NCI-H146 (cell line): ENCODE data around the gene MAGI1.
"Not testable (repeated sequence)": the region's sequence is repeated elsewhere in the genome, so short reads cannot be mapped to it uniquely, and the experiment has no call there.

Experiments used
- DNase-seq: peaks from one replicate; lab custom pipeline; 2025; lab: John Stamatoyannopoulos, UW

Gene MAGI1

DNA sequence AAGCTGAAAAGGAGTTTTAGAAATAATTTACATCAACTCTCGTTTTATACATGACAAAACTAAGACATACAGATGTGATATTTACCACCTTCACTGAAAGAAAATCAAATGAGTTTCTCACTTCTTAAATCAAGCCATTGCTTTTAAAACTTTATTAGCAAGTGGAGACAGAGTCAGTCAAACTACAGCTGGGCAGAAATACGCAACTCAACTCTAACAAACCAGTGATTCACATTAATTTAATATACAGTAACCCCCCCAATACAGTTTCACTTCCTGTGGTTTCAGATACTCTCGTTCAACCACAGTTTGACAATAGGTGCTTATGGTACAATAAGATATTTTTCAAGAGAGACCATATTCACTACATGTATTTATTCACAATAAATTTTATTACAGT lies 477.1 kb downstream of the MAGI1 start:
- DNase-seq = no peak

- DNase-seq = no peak
Observed at GRCh38 chr3:65560901-65561300, 477.8 kb downstream of the MAGI1 start.

GRCh38 chr3:65560133-65560532 lies 478.6 kb downstream of the MAGI1 start:
- DNase-seq = no peak

DNA sequence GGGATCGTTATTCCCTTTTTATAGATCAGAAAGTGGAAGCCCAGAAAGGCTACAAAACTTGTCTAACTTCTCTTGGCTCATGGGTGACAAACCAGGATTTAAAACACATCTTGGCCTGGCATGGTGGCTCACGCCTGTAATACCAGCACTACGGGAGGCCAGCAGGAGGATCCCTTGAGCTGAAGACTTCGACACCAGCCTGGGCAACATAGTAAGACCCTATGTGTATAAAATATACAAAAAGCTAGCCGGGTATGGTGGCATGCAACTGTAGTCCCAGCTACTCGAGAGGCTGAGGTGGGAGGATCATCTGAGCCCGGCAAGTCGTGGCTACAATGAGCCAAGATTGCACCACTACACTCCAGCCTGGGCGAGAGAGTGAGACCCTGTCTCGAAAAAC lies 479.1 kb downstream of the MAGI1 start:
- DNase-seq = no peak

GRCh38 chr3:65558826-65559225 lies 479.9 kb downstream of the MAGI1 start:
- DNase-seq = no peak

DNA sequence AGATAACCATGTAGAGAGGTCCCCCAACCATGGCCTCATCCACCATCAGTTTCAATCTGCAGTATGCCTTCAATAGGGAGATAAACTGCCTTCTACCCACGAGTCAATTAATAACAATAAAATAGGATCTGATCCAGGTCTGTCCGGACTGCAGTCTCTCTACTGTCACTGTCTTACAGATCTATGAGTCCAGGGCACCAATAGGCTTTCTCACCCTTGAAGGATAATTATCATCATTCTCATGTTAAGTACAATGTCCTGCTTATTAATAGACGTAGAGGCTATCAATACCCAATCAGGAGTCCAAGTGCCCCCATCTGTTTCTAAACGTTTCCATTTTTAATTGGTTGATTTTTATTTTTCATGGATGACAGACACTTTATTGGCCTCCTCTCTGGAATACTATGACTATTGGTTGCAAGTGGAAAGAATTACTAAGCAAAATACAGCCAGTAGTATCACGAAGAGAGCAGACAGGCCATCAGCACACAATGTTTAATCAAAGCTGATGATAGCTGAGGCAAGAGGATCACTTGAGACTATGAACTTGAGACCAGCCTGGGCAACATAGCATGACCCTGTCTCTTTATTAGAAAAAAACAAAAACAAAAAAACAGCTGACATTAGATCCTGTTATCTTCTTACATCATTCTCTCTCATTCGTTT lies 480.7 kb downstream of the MAGI1 start:
- DNase-seq = no peak

- DNase-seq = no peak
Observed at GRCh38 chr3:65556934-65557577, 481.7 kb downstream of the MAGI1 start.

- DNase-seq = no peak
Observed at GRCh38 chr3:65552434-65552833, 486.3 kb downstream of the MAGI1 start.

DNA sequence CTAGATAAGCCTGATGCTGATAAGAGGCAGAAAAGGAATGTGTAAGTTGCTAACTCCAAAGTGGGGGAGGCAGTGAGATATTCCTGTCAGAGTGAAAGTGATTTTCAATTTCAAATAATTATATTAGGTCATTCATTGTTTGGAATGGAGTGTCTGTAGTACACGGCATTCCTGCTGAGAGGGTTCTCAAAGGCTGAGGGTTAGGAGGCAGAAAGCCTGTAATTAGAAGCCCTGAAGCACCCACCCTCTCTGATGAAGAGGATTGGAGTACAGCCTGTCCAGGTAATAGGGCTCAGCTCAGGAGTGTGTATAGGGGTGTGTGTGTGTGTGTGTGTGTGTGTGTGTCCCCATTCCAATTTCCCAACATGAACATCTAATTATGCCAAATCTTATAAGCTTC lies 486.8 kb downstream of the MAGI1 start:
- no peak for DNase-seq

- DNase-seq = no peak
Observed at GRCh38 chr3:65550137-65550536, 488.6 kb downstream of the MAGI1 start.

- DNase-seq = no peak
Observed at GRCh38 chr3:65549626-65549959, 489.1 kb downstream of the MAGI1 start.

GRCh38 chr3:65548848-65549625 lies 489.7 kb downstream of the MAGI1 start:
- DNase-seq = no peak

GRCh38 chr3:65545429-65545828 lies 493.3 kb downstream of the MAGI1 start:
- no peak for DNase-seq

- not testable (repeated sequence) for DNase-seq
Observed at GRCh38 chr3:65543391-65543790, 495.3 kb downstream of the MAGI1 start.

DNA sequence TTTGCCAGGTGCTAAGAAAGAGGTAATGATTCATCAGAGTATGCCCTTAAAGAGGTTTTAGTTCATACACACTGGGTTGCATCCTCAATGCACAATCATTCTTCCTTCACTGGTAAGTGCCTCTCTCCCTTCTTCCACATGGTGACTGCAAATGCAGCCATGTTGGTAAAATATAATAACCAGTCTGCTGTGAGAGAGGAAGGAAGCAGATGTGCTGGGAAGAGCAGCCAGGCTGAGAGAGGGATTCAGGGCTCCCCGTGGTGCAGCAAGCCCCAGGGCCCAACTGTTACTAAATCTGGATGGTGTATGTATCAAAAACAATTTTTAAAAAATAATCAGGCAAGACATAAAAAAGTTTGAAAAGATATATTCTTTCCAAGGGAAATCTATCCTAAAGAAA lies 498.1 kb downstream of the MAGI1 start:
- DNase-seq = no peak

- no peak for DNase-seq
Observed at GRCh38 chr3:65539616-65540015, 499.1 kb downstream of the MAGI1 start.

DNA sequence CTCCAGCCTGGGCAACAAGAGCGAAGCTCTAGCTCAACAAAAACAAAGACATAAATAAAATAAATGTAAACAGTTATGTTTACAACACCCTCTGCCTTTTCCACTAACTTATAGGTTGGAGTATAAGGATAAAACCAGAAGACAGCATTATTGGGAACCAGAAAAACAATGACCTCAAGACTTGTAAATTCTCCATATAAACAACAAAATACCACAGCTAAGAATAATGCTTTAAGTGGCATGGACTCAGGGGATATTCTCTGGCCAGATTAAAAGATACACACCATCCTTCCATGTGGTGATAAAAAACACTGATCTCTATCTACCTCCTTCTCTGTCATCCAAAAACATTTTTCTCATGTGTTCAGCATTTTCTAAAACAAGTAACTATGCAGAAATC lies 500.6 kb downstream of the MAGI1 start:
- DNase-seq = no peak

DNA sequence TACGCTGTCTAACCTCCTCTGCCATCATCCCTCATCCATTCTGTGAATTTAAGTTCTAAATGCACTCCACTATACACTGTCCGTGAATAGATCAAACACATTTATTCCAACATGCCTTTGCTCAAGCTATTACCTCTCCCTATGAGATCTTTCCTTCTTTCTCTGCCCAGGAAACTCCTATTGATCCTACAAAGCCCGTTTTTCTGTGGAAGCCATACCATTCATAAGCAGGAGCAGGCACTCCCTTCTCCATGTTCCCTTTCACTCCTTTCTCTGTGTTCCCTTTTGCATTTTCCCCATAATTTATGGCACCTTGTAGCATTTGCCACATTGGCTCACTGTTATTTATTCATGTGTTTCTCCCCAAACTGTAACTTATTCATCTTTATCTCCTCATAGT lies 501.6 kb downstream of the MAGI1 start:
- DNase-seq = no peak

GRCh38 chr3:65535260-65535659 lies 503.5 kb downstream of the MAGI1 start:
- no peak for DNase-seq

DNA sequence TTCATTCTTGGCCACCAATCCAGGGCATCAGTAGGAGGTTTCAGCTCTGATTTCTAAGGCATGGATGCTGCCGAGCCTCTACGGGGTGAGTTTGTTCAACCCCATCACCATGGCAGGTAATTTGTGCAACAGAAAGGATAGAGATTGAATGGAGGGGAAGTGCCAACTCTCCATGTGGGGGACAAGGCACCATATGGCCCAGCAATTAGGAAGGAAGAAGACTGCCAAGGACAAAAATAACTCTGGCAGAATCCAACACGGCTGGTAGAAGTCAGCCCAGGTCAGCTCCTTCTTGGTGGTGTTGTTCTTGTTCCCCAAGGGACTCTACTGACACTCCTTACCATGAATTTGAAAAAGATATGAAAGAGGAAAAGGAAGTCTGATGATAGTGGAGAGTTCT lies 503.9 kb downstream of the MAGI1 start:
- DNase-seq = no peak

DNA sequence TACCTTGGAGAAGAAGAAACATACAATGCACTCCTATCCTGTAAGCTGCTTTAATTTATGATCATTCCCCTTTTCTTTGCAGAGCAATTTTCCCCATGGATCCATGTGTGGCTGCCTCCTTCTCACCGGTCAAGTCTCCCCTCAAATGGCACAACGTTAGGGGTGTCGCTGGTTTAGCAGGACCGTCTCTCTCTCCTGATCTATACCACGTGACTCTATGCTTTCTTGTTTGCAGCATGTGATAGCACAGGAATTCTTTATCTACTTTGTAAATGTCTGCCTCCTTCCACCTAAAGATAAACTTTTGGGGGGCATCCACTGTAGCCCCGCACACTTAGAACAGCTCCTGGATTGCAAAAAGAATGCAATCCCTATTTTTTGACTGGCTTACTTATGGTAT lies 506.0 kb downstream of the MAGI1 start:
- DNase-seq = no peak

- DNase-seq = no peak
Observed at GRCh38 chr3:65532215-65532614, 506.5 kb downstream of the MAGI1 start.

DNA sequence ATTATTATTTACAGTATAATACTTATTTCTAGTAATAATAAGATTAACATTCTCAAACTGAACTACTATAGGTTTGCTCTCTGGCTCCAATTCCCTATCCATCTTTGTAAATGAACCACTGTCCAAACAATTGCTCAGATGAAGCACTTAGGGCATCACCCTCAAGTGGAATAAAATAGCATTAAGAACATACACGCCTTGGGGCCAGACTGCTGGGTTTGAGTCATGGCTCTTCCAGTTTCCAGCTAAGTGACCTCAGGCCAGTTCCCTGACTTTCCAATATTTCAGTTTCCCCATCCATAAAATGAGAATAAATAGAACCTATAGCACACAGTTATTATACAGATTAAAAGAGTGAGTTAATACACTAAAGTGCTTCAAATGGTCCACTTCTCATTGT lies 507.2 kb downstream of the MAGI1 start:
- no peak for DNase-seq
